H1 (cell line): ENCODE measurements around the gene FBXL5. TPM values are rescaled to one million over a fixed set of nuclear protein-coding genes. Genes with fewer than 3 reads are reported as not detected.
"Not testable (repeated sequence)": the region's sequence is repeated elsewhere in the genome, so short reads cannot be mapped to it uniquely, and the experiment has no call there.

ENCODE experiments used
- CTCF ChIA-PET: fragments of 300-600 bp; sonication (Branson Sonifier 250); formaldehyde crosslinking; loops from one replicate; lab custom pipeline; 2021; ENCODE audit not compliant: partially characterized antibody; lab: Charles Lee
- POLR2A ChIA-PET: fragments of 300-600 bp; sonication (Branson Sonifier 250); formaldehyde crosslinking; loops from one replicate; lab custom pipeline; 2021; ENCODE audit warnings: inconsistent platforms; ENCODE audit not compliant: partially characterized antibody; lab: Charles Lee
- DNase-seq, 2 experiments: peaks; one replicate each; pipeline versions ENCODE4 v3.0.0 to v3.0.0-alpha.2; 2010 to 2022; ENCODE audit warnings: low spot score in 2 of 2, low read depth in 1 of 2, mixed read lengths in 1 of 2
- FAIRE-seq: peaks from 2 replicates; lab custom pipeline; 2011; peaks lifted over from hg19 to GRCh38; lab: Jason Lieb, UNC
- H2AFZ ChIP-seq: 2 replicates; pipeline ENCODE4 v1.8.1; 2012; ENCODE audit warnings: low read length, inconsistent platforms
- H2AK5ac ChIP-seq: 2 replicates; pipeline ENCODE4 v1.6.1; 2013; ENCODE audit warnings: low read depth, low read length
- H2BK120ac ChIP-seq: replicated peaks from 2 replicates; pipeline ENCODE3; 2013; ENCODE audit warnings: low read depth, low read length, inconsistent platforms
- H2BK12ac ChIP-seq: 2 replicates; pipeline ENCODE4 v1.6.1; 2013; ENCODE audit warnings: low read depth, low read length
- H2BK15ac ChIP-seq: 2 replicates; pipeline ENCODE4 v1.6.1; 2013; ENCODE audit warnings: low read length
- H2BK20ac ChIP-seq: 2 replicates; pipeline ENCODE4 v1.6.1; 2013; ENCODE audit warnings: low read length
- H2BK5ac ChIP-seq: 2 replicates; pipeline ENCODE4 v1.6.1; 2013; ENCODE audit warnings: low read depth, low read length
- H3K14ac ChIP-seq: 2 replicates; pipeline ENCODE4 v1.6.1; 2013; ENCODE audit warnings: inconsistent platforms; ENCODE audit not compliant: insufficient read length
- H3K18ac ChIP-seq: 2 replicates; pipeline ENCODE4 v1.6.1; 2013; ENCODE audit warnings: low read length; ENCODE audit errors: extremely low read depth
- H3K23ac ChIP-seq: 2 replicates; pipeline ENCODE4 v1.6.1; 2013; ENCODE audit warnings: inconsistent platforms; ENCODE audit not compliant: insufficient read length
- H3K23me2 ChIP-seq: 2 replicates; pipeline ENCODE4 v1.6.1; 2013; ENCODE audit warnings: low read depth, low read length
- H3K27ac ChIP-seq: 2 replicates; pipeline ENCODE4 v1.6.1; 2011; ENCODE audit warnings: low read depth, low read length, inconsistent platforms
- H3K27me3 ChIP-seq, 4 experiments: replicated peaks in 1 of 4; 1 replicate in 1 of 4; 2 replicates in 3 of 4; pipeline versions ENCODE4 v1.6.1 to v1.8.1; 2011 to 2013; ENCODE audit warnings: low read length in 3 of 4, mild to moderate bottlenecking in 3 of 4, inconsistent platforms in 2 of 4, mixed read lengths in 2 of 4, moderate library complexity in 1 of 4; ENCODE audit not compliant: control insufficient read depth in 3 of 4, insufficient read depth in 3 of 4; ENCODE audit errors: extremely low read depth in 1 of 4
- H3K36me3 ChIP-seq, 4 experiments: 2 replicates each; pipeline versions ENCODE4 v1.6.1 to v1.8.1; 2011 to 2013; ENCODE audit warnings: mild to moderate bottlenecking in 4 of 4, low read length in 3 of 4, moderate library complexity in 2 of 4, control low read depth in 1 of 4, inconsistent platforms in 1 of 4; ENCODE audit not compliant: insufficient read depth in 4 of 4, control insufficient read depth in 2 of 4
- H3K4ac ChIP-seq: replicated peaks from 2 replicates; pipeline ENCODE3; 2013; ENCODE audit warnings: low read length, low read depth, mixed read lengths, inconsistent platforms; ENCODE audit not compliant: insufficient read length
- H3K4me1 ChIP-seq, 4 experiments: replicated peaks in 1 of 4; 1 replicate in 1 of 4; 2 replicates in 3 of 4; pipeline versions ENCODE4 v1.6.1 to v1.8.1; 2011 to 2013; ENCODE audit warnings: low read length in 3 of 4, inconsistent platforms in 2 of 4, mixed read lengths in 1 of 4; ENCODE audit not compliant: insufficient read depth in 4 of 4, control insufficient read depth in 3 of 4
- H3K4me2 ChIP-seq, 2 experiments: 2 replicates each; pipeline versions ENCODE4 v1.6.1 to v1.8.1; 2011 to 2013; ENCODE audit warnings: low read depth in 2 of 2, low read length in 2 of 2, control low read depth in 1 of 2, inconsistent platforms in 1 of 2, mild to moderate bottlenecking in 1 of 2; ENCODE audit not compliant: insufficient read depth in 1 of 2
- H3K4me3 ChIP-seq, 4 experiments: fragments of 200-600, 300-600 bp in 1 of 4; sonication (generic), shearing (Covaris generic), sonication (Bioruptor Twin) in 1 of 4; 2 replicates each; pipeline versions ENCODE4 v1.5.1 to v1.8.1; 2011 to 2016; ENCODE audit warnings: low read length in 4 of 4, low read depth in 3 of 4, control low read depth in 2 of 4, inconsistent platforms in 2 of 4, mild to moderate bottlenecking in 2 of 4, mixed read lengths in 1 of 4, moderate library complexity in 1 of 4; ENCODE audit not compliant: insufficient read depth in 2 of 4; ENCODE audit errors: extremely low read depth in 1 of 4
- H3K56ac ChIP-seq: replicated peaks from 2 replicates; pipeline ENCODE3; 2013; ENCODE audit warnings: low read depth, mild to moderate bottlenecking, mixed read lengths, low read length, inconsistent platforms; ENCODE audit not compliant: insufficient read length
- H3K79me1 ChIP-seq: 2 replicates; pipeline ENCODE4 v1.6.1; 2013; ENCODE audit warnings: low read depth, low read length, control low read depth
- H3K79me2 ChIP-seq, 2 experiments: 2 replicates each; pipeline versions ENCODE4 v1.6.1 to v1.8.1; 2012 to 2013; ENCODE audit warnings: low read length in 2 of 2, mild to moderate bottlenecking in 2 of 2, inconsistent platforms in 1 of 2; ENCODE audit not compliant: insufficient read depth in 2 of 2, control insufficient read depth in 1 of 2
- H3K9ac ChIP-seq, 4 experiments: replicated peaks in 1 of 4; 1 replicate in 1 of 4; 2 replicates in 3 of 4; pipeline versions ENCODE4 v1.6.1 to v1.8.1; 2011 to 2013; ENCODE audit warnings: low read depth in 3 of 4, low read length in 3 of 4, control low read depth in 2 of 4, mild to moderate bottlenecking in 2 of 4, moderate library complexity in 2 of 4, inconsistent platforms in 1 of 4; ENCODE audit errors: extremely low read depth in 1 of 4
- H3K9me3 ChIP-seq, 2 experiments: 2 replicates each; pipeline versions ENCODE4 v1.6.1 to v1.8.1; 2012 to 2013; ENCODE audit warnings: mild to moderate bottlenecking in 2 of 2, moderate library complexity in 2 of 2, control low read depth in 1 of 2, inconsistent platforms in 1 of 2, low read depth in 1 of 2, low read length in 1 of 2, mixed read lengths in 1 of 2; ENCODE audit not compliant: insufficient read depth in 2 of 2
- H4K20me1 ChIP-seq, 2 experiments: replicated peaks in 1 of 2; 2 replicates each; pipeline versions ENCODE3 to v1.8.1; 2011 to 2013; ENCODE audit warnings: inconsistent platforms in 2 of 2, low read length in 2 of 2, mild to moderate bottlenecking in 1 of 2; ENCODE audit not compliant: insufficient read depth in 2 of 2, control insufficient read depth in 1 of 2
- H4K5ac ChIP-seq: 2 replicates; pipeline ENCODE4 v1.6.1; 2013; ENCODE audit warnings: low read length, low read depth, mixed read lengths, inconsistent platforms; ENCODE audit not compliant: insufficient read length
- H4K8ac ChIP-seq: 2 replicates; pipeline ENCODE4 v1.8.0; 2013; ENCODE audit warnings: mild to moderate bottlenecking, moderate library complexity, low read length, inconsistent platforms; ENCODE audit not compliant: insufficient read depth; ENCODE audit errors: extremely low read depth
- H4K91ac ChIP-seq: replicated peaks from 2 replicates; pipeline ENCODE3; 2013; ENCODE audit warnings: low read length, mixed read lengths, inconsistent platforms; ENCODE audit not compliant: insufficient read length
- WGBS, 2 experiments: shearing (Covaris generic) in 1 of 2; methylation state at CpG; one replicate each; pipeline versions ENCODE4 v1.1.6 to v1.1.7; 2013 to 2015; ENCODE audit warnings: low lambda C conversion rate in 2 of 2, mixed read lengths in 2 of 2, inconsistent platforms in 1 of 2, low coverage in 1 of 2, missing lambda C conversion rate in 1 of 2; ENCODE audit not compliant: insufficient replicate concordance in 2 of 2, insufficient coverage in 1 of 2, insufficient read length in 1 of 2; ENCODE audit errors: extremely low coverage in 1 of 2, missing lambda C conversion rate in 1 of 2; 5-methylcytosine and 5-hydroxymethylcytosine counted together
- polyA plus RNA-seq, 7 experiments: library from polyadenylated mRNA; depleted of rRNA in 3 of 7; stranded (reverse) in 5 of 7; unstranded in 2 of 7; fragments of >200 nt in 5 of 7; fragments of 200-250 nt in 2 of 7; gene quantifications; 1 replicate in 5 of 7; 2 replicates in 1 of 7; 4 replicates in 1 of 7; pipeline versions ENCODE4 v1.2.1 to v1.2.3, GENCODE V29; 2011 to 2013; ENCODE audit warnings: missing spikeins in 2 of 7, mixed read lengths in 2 of 7
- total RNA-seq: library from RNA; stranded (reverse); fragmentation: NEBNext Ultra II Directional; extraction: Animal tissue kit (Norgen Biotek cat#: 25700); gene quantifications from 2 replicates; pipeline ENCODE4 v1.2.1, GENCODE V29; 2021

The FBXL5 gene
- total and polyA plus RNA-seq, 2 of the 8 experiments (the other 6 are each of a cell fraction or from before 2014, with no cell fraction given), result 34.6 to 62.7 TPM

GRCh38 chr4:15617407-15617806 is 37.8 kb downstream of the FBXL5 start:
- H3K9me3 ChIP-seq, result peaks cover 14 to 20% of the 10 kb centered on the region in 2 experiments
- H3K23ac ChIP-seq, H4K91ac ChIP-seq, H2AK5ac ChIP-seq, H4K20me1 ChIP-seq, H4K8ac ChIP-seq, H2AFZ ChIP-seq, H3K4me2 ChIP-seq, H2BK20ac ChIP-seq, POLR2A ChIA-PET, H3K4ac ChIP-seq, H3K23me2 ChIP-seq, H2BK5ac ChIP-seq, FAIRE-seq, H3K27me3 ChIP-seq, H3K56ac ChIP-seq, H3K4me1 ChIP-seq, H3K18ac ChIP-seq, H4K5ac ChIP-seq, H2BK12ac ChIP-seq, H2BK15ac ChIP-seq, H3K4me3 ChIP-seq, DNase-seq, H2BK120ac ChIP-seq, H3K14ac ChIP-seq, H3K9ac ChIP-seq, H3K79me1 ChIP-seq, H3K27ac ChIP-seq: not testable (repeated sequence)
- peaks cover 0 to 19% (median 9%) of the 10 kb centered on the region in 4 experiments; a peak in 3 of 8 replicates for H3K36me3 ChIP-seq
- 90% methylated on average over 3 of the region's 5 CpGs; no CpG with 5 or more reads in 1 of the 2 experiments for WGBS, 2 experiments
- peaks cover 0 to 59% of the 10 kb centered on the region in 2 experiments; a peak in 3 of 4 replicates for H3K79me2 ChIP-seq
- CTCF ChIA-PET, result interaction anchor here (0.7 to 1.9 kb wide), 3 partner anchors 122 to 379 kb away, joined by 3 to 5 read pairs (median 3); no protein-coding TSS in a partner anchor

DNA sequence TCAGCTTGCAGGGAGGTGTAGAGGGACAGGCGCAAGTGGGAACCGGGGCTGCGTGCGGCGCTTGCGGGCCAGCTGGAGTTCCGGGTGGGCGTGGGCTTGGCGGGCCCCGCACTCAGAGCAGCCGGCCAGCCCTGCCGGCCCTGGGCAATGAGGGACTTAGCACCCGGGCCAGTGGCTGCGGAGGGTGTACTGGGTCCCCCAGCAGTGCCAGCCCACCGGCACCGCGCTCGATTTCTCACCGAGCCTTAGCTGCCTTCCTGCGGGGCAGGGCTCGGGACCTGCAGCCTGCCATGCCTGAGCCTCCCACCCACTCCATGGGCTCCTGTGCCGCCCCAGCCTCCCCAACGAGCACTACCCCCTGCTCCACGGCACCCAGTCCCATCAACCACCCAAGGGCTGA is 40.3 kb downstream of the FBXL5 start:
- H2AK5ac ChIP-seq, H2BK15ac ChIP-seq, H2AFZ ChIP-seq, H3K9ac ChIP-seq, H2BK12ac ChIP-seq, H3K23me2 ChIP-seq, H3K23ac ChIP-seq, H3K4me3 ChIP-seq, H4K20me1 ChIP-seq, DNase-seq, H4K5ac ChIP-seq, FAIRE-seq, H3K79me1 ChIP-seq, H4K8ac ChIP-seq, H4K91ac ChIP-seq, H2BK20ac ChIP-seq, H2BK120ac ChIP-seq, H3K4me1 ChIP-seq, H3K4ac ChIP-seq, H3K27ac ChIP-seq, H3K27me3 ChIP-seq, H3K4me2 ChIP-seq, H2BK5ac ChIP-seq, H3K18ac ChIP-seq, H3K56ac ChIP-seq, H3K14ac ChIP-seq, H3K36me3 ChIP-seq, POLR2A ChIA-PET: not testable (repeated sequence)
- Histone ChIP-seq H3K79me2 (peaks cover 0 to 35% of the 10 kb centered on the region in 2 experiments; a peak in 2 of 4 replicates), H3K9me3 (peaks cover 9 to 10% of the 10 kb centered on the region in 2 experiments; a peak in 3 of 4 replicates)
- 96% methylated on average over 10 of the region's 24 CpGs; no CpG with 5 or more reads in 1 of the 2 experiments for WGBS, 2 experiments
- CTCF ChIA-PET, result interaction anchor here (1.2 to 1.7 kb wide), 2 partner anchors 22 to 135 kb away, joined by 4 read pairs; no protein-coding TSS in a partner anchor
